Endothelial cell of umbilical vein (primary cell): ENCODE data around the gene HNRNPK. TPM values are rescaled to one million over a fixed set of nuclear protein-coding genes. Genes with fewer than 3 reads are reported as not detected.

ENCODE experiments used
- BruUV-seq: library from RNA; stranded (reverse); fragments of 400-500 nt; replicated peaks from 2 replicates; lab custom pipeline; 2021; lab: Mats Ljungman, UMichigan
- CTCF ChIA-PET: fragments of 300-600, 350-600 bp; sonication (Branson Sonifier 250); formaldehyde crosslinking; loops from one replicate; lab custom pipeline; 2021; ENCODE audit warnings: antibody characterized with exemption, inconsistent platforms; lab: Charles Lee
- POLR2A ChIA-PET: fragments of 300-600, 350-600 bp; sonication (Branson Sonifier 250); formaldehyde crosslinking; loops from one replicate; lab custom pipeline; 2021; ENCODE audit warnings: antibody characterized with exemption, inconsistent platforms; lab: Charles Lee
- DNase-seq: peaks from one replicate; pipeline ENCODE4 v3.0.0-alpha.2; 2011; ENCODE audit warnings: low read depth, low spot score
- FAIRE-seq: peaks from 2 replicates; lab custom pipeline; 2011; peaks lifted over from hg19 to GRCh38; lab: Jason Lieb, UNC
- H2AFZ ChIP-seq: 2 replicates; pipeline ENCODE4 v1.6.0; 2012; ENCODE audit warnings: low read depth, low read length, control low read depth, inconsistent platforms
- H3K27ac ChIP-seq: 2 replicates; pipeline ENCODE4 v1.5.1; 2011; ENCODE audit warnings: low read depth, mild to moderate bottlenecking, control low read depth, low read length, moderate library complexity; ENCODE audit not compliant: insufficient read depth
- H3K27me3 ChIP-seq, 2 experiments: 2 replicates each; pipeline versions ENCODE4 v1.6.0 to v1.6.1; 2011; ENCODE audit warnings: low read length in 2 of 2, mixed read lengths in 1 of 2; ENCODE audit not compliant: control insufficient read depth in 2 of 2, insufficient read depth in 2 of 2
- H3K36me3 ChIP-seq, 2 experiments: 2 replicates in 1 of 2; 3 replicates in 1 of 2; pipeline ENCODE4 v1.5.1; 2011; ENCODE audit warnings: low read length in 2 of 2, mild to moderate bottlenecking in 1 of 2, moderate library complexity in 1 of 2; ENCODE audit not compliant: control insufficient read depth in 2 of 2, insufficient read depth in 2 of 2; ENCODE audit errors: extremely low read depth in 1 of 2
- H3K4me1 ChIP-seq: 3 replicates; pipeline ENCODE4 v1.5.1; 2011; ENCODE audit warnings: mild to moderate bottlenecking, low read length; ENCODE audit not compliant: control insufficient read depth, insufficient read depth; ENCODE audit errors: extremely low read depth
- H3K4me2 ChIP-seq: 2 replicates; pipeline ENCODE4 v1.6.1; 2011; ENCODE audit warnings: low read length, control low read depth, mixed read lengths; ENCODE audit not compliant: insufficient read depth
- H3K4me3 ChIP-seq, 3 experiments: fragments of 200-600 bp in 1 of 3; sonication (generic), shearing (Covaris generic) in 1 of 3; replicated peaks in 1 of 3; 2 replicates each; pipeline ENCODE4 v1.5.1; 2011 to 2016; ENCODE audit warnings: control low read depth in 3 of 3, low read length in 3 of 3, mild to moderate bottlenecking in 2 of 3, inconsistent platforms in 1 of 3, low read depth in 1 of 3, moderate library complexity in 1 of 3; ENCODE audit not compliant: insufficient read depth in 1 of 3
- H3K79me2 ChIP-seq: 2 replicates; pipeline ENCODE4 v1.6.0; 2012; ENCODE audit warnings: low read length, inconsistent platforms; ENCODE audit not compliant: control insufficient read depth, insufficient read depth
- H3K9ac ChIP-seq: replicated peaks from 2 replicates; pipeline ENCODE3; 2011; ENCODE audit warnings: low read length, control low read depth; ENCODE audit not compliant: insufficient read depth; ENCODE audit errors: extremely low read depth
- H3K9me1 ChIP-seq: replicated peaks from 3 replicates; pipeline ENCODE4 v1.6.0; 2011; ENCODE audit warnings: mild to moderate bottlenecking, low read length; ENCODE audit not compliant: control insufficient read depth, insufficient read depth; ENCODE audit errors: extremely low read depth
- H3K9me3 ChIP-seq: replicated peaks from 2 replicates; pipeline ENCODE4 v1.5.1; 2012; ENCODE audit warnings: low read length, inconsistent platforms; ENCODE audit not compliant: control insufficient read depth, insufficient read depth
- H4K20me1 ChIP-seq: replicated peaks from 2 replicates; pipeline ENCODE3; 2011; ENCODE audit warnings: mild to moderate bottlenecking, low read length; ENCODE audit not compliant: control insufficient read depth, insufficient read depth; ENCODE audit errors: extremely low read depth
- EZH2 ChIP-seq: IDR thresholded peaks from 2 replicates; pipeline ENCODE4 v1.6.1; 2012; ENCODE audit warnings: borderline replicate concordance, low read depth, mild to moderate bottlenecking, moderate library complexity, low read length, inconsistent platforms; ENCODE audit not compliant: severe bottlenecking
- FOS ChIP-seq: IDR thresholded peaks from 2 replicates; pipeline ENCODE4 v1.6.1; 2011; ENCODE audit warnings: mild to moderate bottlenecking, low read length, moderate library complexity, borderline replicate concordance; ENCODE audit not compliant: insufficient read depth
- GATA2 ChIP-seq: IDR thresholded peaks from 2 replicates; pipeline ENCODE4 v1.7.0; 2011; ENCODE audit warnings: low read depth, mild to moderate bottlenecking, moderate library complexity, mixed read lengths, low read length; ENCODE audit not compliant: insufficient read length, insufficient read depth
- JUN ChIP-seq: IDR thresholded peaks from 2 replicates; pipeline ENCODE4 v1.6.1; 2011; ENCODE audit warnings: borderline replicate concordance, low read depth; ENCODE audit not compliant: insufficient read length, insufficient read depth
- MYC ChIP-seq: IDR thresholded peaks from one replicate; pipeline ENCODE4 v1.6.1; 2011; ENCODE audit warnings: mild to moderate bottlenecking, low read depth, low read length
- POLR2A ChIP-seq: IDR thresholded peaks from 2 replicates; pipeline ENCODE4 v1.6.1; 2012; ENCODE audit warnings: low read depth, mild to moderate bottlenecking, control low read depth, low read length
- POLR2AphosphoS5 ChIP-seq: IDR thresholded peaks from 2 replicates; pipeline ENCODE4 v1.6.1; 2012; ENCODE audit warnings: low read depth, mild to moderate bottlenecking, control low read depth, low read length, moderate library complexity; ENCODE audit not compliant: insufficient read depth
- dilution Hi-C: fragments of 300-500 bp; cut with MboI; formaldehyde crosslinking; loops from one replicate; pipeline ENCODE4 v1.15.0; 2019; ENCODE audit warnings: low sequenced_read_pairs; ENCODE audit not compliant: extremely low pct_ligation_motif_present
- intact Hi-C: fragments of 100-400 bp; cut with micrococcal nuclease; formaldehyde crosslinking; loops from one replicate; pipeline ENCODE4 v1.10.0; 2022
- polyA plus RNA-seq, 4 experiments: library from polyadenylated mRNA; depleted of rRNA in 3 of 4; stranded (reverse) in 3 of 4; unstranded in 1 of 4; fragments of >200 nt; gene quantifications; 2 replicates each; pipeline versions ENCODE4 v1.2.1 to v1.2.3, GENCODE V29; 2011 to 2012; ENCODE audit warnings: missing spikeins in 1 of 4
- total RNA-seq: library from RNA; stranded (reverse); gene quantifications from 2 replicates; pipeline ENCODE4 v1.2.3, GENCODE V29; 2021
- TF ChIP-seq, protein P1 (sequence below), 2 donors: IDR thresholded peaks; 1 replicate in 1 of 2; 2 replicates in 1 of 2; pipeline ENCODE4 v1.5.1; 2011; ENCODE audit warnings: low read length in 2 of 2, mild to moderate bottlenecking in 2 of 2, moderate library complexity in 2 of 2, control low read depth in 1 of 2, inconsistent platforms in 1 of 2, low read depth in 1 of 2; ENCODE audit not compliant: insufficient read depth in 1 of 2; ENCODE audit errors: extremely low read depth in 1 of 2
- TF ChIP-seq, protein P2 (sequence below): IDR thresholded peaks from 2 replicates; pipeline ENCODE4 v1.6.1; 2011; ENCODE audit not compliant: insufficient read depth, insufficient read length

HNRNPK gene
- total and polyA plus RNA-seq, 2 donors (not counting 3 experiments of a cell fraction or from before 2014, with no cell fraction given) = 399 to 663 TPM

- Histone ChIP-seq H3K9ac (no peak overlapping the region), H4K20me1 (no peaks in the 10 kb centered on the region), H3K4me1 (peaks cover 7% of the 10 kb centered on the region), H3K27me3 (no peaks in the 10 kb centered on the region), H3K4me3 (no peak overlapping the region), H3K36me3 (no peaks in the 10 kb centered on the region), H3K27ac (no peak overlapping the region), H2AFZ (no peak overlapping the region), H3K9me1 (no peaks in the 10 kb centered on the region), H3K79me2 (no peaks in the 10 kb centered on the region), H3K4me2 (no peak overlapping the region), H3K9me3 (no peaks in the 10 kb centered on the region)
- TF ChIP-seq GATA2 = no peak
- TF ChIP-seq, protein P1, sequence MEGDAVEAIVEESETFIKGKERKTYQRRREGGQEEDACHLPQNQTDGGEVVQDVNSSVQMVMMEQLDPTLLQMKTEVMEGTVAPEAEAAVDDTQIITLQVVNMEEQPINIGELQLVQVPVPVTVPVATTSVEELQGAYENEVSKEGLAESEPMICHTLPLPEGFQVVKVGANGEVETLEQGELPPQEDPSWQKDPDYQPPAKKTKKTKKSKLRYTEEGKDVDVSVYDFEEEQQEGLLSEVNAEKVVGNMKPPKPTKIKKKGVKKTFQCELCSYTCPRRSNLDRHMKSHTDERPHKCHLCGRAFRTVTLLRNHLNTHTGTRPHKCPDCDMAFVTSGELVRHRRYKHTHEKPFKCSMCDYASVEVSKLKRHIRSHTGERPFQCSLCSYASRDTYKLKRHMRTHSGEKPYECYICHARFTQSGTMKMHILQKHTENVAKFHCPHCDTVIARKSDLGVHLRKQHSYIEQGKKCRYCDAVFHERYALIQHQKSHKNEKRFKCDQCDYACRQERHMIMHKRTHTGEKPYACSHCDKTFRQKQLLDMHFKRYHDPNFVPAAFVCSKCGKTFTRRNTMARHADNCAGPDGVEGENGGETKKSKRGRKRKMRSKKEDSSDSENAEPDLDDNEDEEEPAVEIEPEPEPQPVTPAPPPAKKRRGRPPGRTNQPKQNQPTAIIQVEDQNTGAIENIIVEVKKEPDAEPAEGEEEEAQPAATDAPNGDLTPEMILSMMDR (IDR thresholded peaks at IDR 0.05; ENCODE audit: extremely low read depth in 1 of 2, insufficient read depth in 1 of 2, low read depth in 1 of 2, low read length in 2 of 2) = no peak
- TF ChIP-seq, protein P2, sequence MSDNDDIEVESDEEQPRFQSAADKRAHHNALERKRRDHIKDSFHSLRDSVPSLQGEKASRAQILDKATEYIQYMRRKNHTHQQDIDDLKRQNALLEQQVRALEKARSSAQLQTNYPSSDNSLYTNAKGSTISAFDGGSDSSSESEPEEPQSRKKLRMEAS = no peak
- TF ChIP-seq JUN = no peak
- TF ChIP-seq POLR2A = no peak
- no peak for TF ChIP-seq MYC
- no peak for TF ChIP-seq EZH2
- no peak for TF ChIP-seq POLR2AphosphoS5
- no peak for TF ChIP-seq FOS
- dilution Hi-C loops = no loop called here
- CTCF ChIA-PET = interaction anchor here (1.0 to 3.7 kb wide), 4 partner anchors 17 to 381 kb away, joined by 4 to 110 read pairs (median 6); no protein-coding TSS in a partner anchor
- intact Hi-C loops = loop anchor here (2.0 kb wide), 1 partner anchor 46 kb away; the partner anchor contains the start of genes HNRNPK and RMI1
- POLR2A ChIA-PET = interaction anchor here (0.7 kb wide), 1 partner anchor 14 kb away, joined by 3 read pairs; no protein-coding TSS in a partner anchor
- no peak for FAIRE-seq
- no peak for DNase-seq
- BruUV-seq = no TSS peak
Measured at GRCh38 chr9:83934569-83935275, 45.3 kb downstream of the HNRNPK start.
